Loucy (cell line): ENCODE measurements around the gene ADAMTS6.

Experiments used
- H2AFZ ChIP-seq: fragments of 200-600 bp; sonication (generic); 2 replicates; pipeline ENCODE4 v1.6.0; 2016; ENCODE audit warnings: antibody characterized with exemption, mild to moderate bottlenecking, low read length, moderate library complexity
- H3F3A ChIP-seq: fragments of 200-600 bp; 2 replicates; pipeline ENCODE4 v1.6.0; 2016; ENCODE audit warnings: antibody characterized with exemption, low read depth, mild to moderate bottlenecking
- H3K27me3 ChIP-seq: fragments of 200-600 bp; sonication (generic); 2 replicates; pipeline ENCODE4 v1.6.1; 2014; ENCODE audit warnings: low read length, mild to moderate bottlenecking; ENCODE audit not compliant: insufficient read depth, poor library complexity, severe bottlenecking
- H3K36me3 ChIP-seq: fragments of 200-600 bp; sonication (generic); 2 replicates; pipeline ENCODE4 v1.6.1; 2016; ENCODE audit warnings: low read length; ENCODE audit not compliant: insufficient read depth
- H3K4me1 ChIP-seq: fragments of 200-600 bp; sonication (generic); 2 replicates; pipeline ENCODE4 v1.5.1; 2014; ENCODE audit warnings: low read length, mild to moderate bottlenecking; ENCODE audit not compliant: insufficient read depth, poor library complexity, severe bottlenecking
- H3K4me2 ChIP-seq: fragments of 200-600 bp; sonication (generic); 2 replicates; pipeline ENCODE4 v1.6.0; 2014; ENCODE audit warnings: antibody characterized with exemption, low read length, low read depth, mild to moderate bottlenecking; ENCODE audit not compliant: poor library complexity, severe bottlenecking
- H3K4me3 ChIP-seq: fragments of 200-600 bp; sonication (generic); 2 replicates; pipeline ENCODE4 v1.5.1; 2014; ENCODE audit warnings: low read length, mild to moderate bottlenecking, mixed read lengths; ENCODE audit not compliant: poor library complexity, severe bottlenecking
- H3K79me2 ChIP-seq: fragments of 200-600 bp; sonication (generic); 2 replicates; pipeline ENCODE4 v1.6.1; 2014; ENCODE audit warnings: low read length; ENCODE audit not compliant: insufficient read depth
- H3K9ac ChIP-seq: fragments of 200-600 bp; sonication (generic); 2 replicates; pipeline ENCODE4 v1.6.0; 2014; ENCODE audit warnings: mild to moderate bottlenecking, low read depth, low read length, moderate library complexity; ENCODE audit not compliant: poor library complexity, severe bottlenecking
- H3K9me2 ChIP-seq: fragments of 200-600 bp; sonication (generic); replicated peaks from 2 replicates; pipeline ENCODE4 v1.6.1; 2016; ENCODE audit warnings: low read depth, low read length, mixed read lengths
- H3K9me3 ChIP-seq: fragments of 200-600 bp; sonication (generic); 2 replicates; pipeline ENCODE4 v1.6.1; 2014; ENCODE audit warnings: mild to moderate bottlenecking, antibody characterized with exemption, low read length, low read depth; ENCODE audit not compliant: insufficient read depth
- H4K20me1 ChIP-seq: fragments of 200-600 bp; sonication (generic); 2 replicates; pipeline ENCODE4 v1.6.0; 2014; ENCODE audit warnings: antibody characterized with exemption, low read length, mild to moderate bottlenecking; ENCODE audit not compliant: insufficient read depth, poor library complexity, severe bottlenecking
- CTCF ChIP-seq: fragments of 200-600 bp; sonication (generic); conservative IDR thresholded peaks from 2 replicates; pipeline ENCODE4 v1.5.1; 2014; ENCODE audit warnings: mild to moderate bottlenecking, antibody characterized with exemption, low read length
- EZH2phosphoT487 ChIP-seq: fragments of 200-600 bp; IDR thresholded peaks from 2 replicates; pipeline ENCODE4 v1.6.1; 2018; ENCODE audit warnings: antibody characterized with exemption, mild to moderate bottlenecking, moderate library complexity, borderline replicate concordance

Gene ADAMTS6

GRCh38 chr5:65261499-65261898 is 220.2 kb downstream of the ADAMTS6 start:
- no peaks in the 10 kb centered on the region for H3K9me2 ChIP-seq
- no peak overlapping the region for H3K4me2 ChIP-seq
- H3K27me3 ChIP-seq = no peaks in the 10 kb centered on the region
- H3K4me3 ChIP-seq = no peak overlapping the region
- H3K4me1 ChIP-seq = no peaks in the 10 kb centered on the region
- no peak for TF ChIP-seq EZH2phosphoT487
- no peak for TF ChIP-seq CTCF
- no peak overlapping the region for H2AFZ ChIP-seq
- H3K9ac ChIP-seq = no peak overlapping the region
- H3K36me3 ChIP-seq = no peaks in the 10 kb centered on the region
- H4K20me1 ChIP-seq = no peaks in the 10 kb centered on the region
- H3F3A ChIP-seq = no peaks in the 10 kb centered on the region
- H3K79me2 ChIP-seq = no peaks in the 10 kb centered on the region
- H3K9me3 ChIP-seq = no peaks in the 10 kb centered on the region

GRCh38 chr5:65255294-65255693 is 226.4 kb downstream of the ADAMTS6 start:
- no peaks in the 10 kb centered on the region for H3K36me3 ChIP-seq
- no peaks in the 10 kb centered on the region for H4K20me1 ChIP-seq
- TF ChIP-seq EZH2phosphoT487 (no peak), CTCF (no peak)

GRCh38 chr5:65252977-65253376 is 228.7 kb downstream of the ADAMTS6 start:
- Histone ChIP-seq H4K20me1 (no peaks in the 10 kb centered on the region), H3K9me2 (no peaks in the 10 kb centered on the region), H3K9ac (no peak overlapping the region), H3K4me2 (no peak overlapping the region), H2AFZ (no peak overlapping the region), H3K79me2 (no peaks in the 10 kb centered on the region), H3K27me3 (no peaks in the 10 kb centered on the region), H3K9me3 (no peaks in the 10 kb centered on the region), H3K36me3 (no peaks in the 10 kb centered on the region), H3K4me3 (no peak overlapping the region), H3F3A (no peaks in the 10 kb centered on the region), H3K4me1 (peaks cover 5% of the 10 kb centered on the region)
- no peak for TF ChIP-seq CTCF
- no peak for TF ChIP-seq EZH2phosphoT487

More at GRCh38 chr5:65255294-65255693, 226.4 kb downstream of the ADAMTS6 start:
- no peaks in the 10 kb centered on the region for H3F3A ChIP-seq
- H3K79me2 ChIP-seq = no peaks in the 10 kb centered on the region
- H3K4me1 ChIP-seq = no peaks in the 10 kb centered on the region
- no peaks in the 10 kb centered on the region for H3K27me3 ChIP-seq
- H2AFZ ChIP-seq = no peak overlapping the region
- no peaks in the 10 kb centered on the region for H3K9me3 ChIP-seq
- H3K9ac ChIP-seq = no peak overlapping the region
- H3K4me2 ChIP-seq = no peak overlapping the region
- no peak overlapping the region for H3K4me3 ChIP-seq
- H3K9me2 ChIP-seq = no peaks in the 10 kb centered on the region
